Thymus (tissue), 11 donors: ENCODE measurements around the gene ABI2. TPM values are rescaled to one million over a fixed set of nuclear protein-coding genes. Genes with fewer than 3 reads are reported as not detected.

Experiments used
- DNase-seq, 9 donors: peaks; one replicate each; pipeline ENCODE4 v3.0.0-alpha.2; 2013; ENCODE audit warnings: low spot score in 9 of 9, low read depth in 6 of 9, missing footprints in 1 of 9
- H3K27ac ChIP-seq, 2 donors: one replicate each; pipeline ENCODE4 v1.5.1; 2013; ENCODE audit warnings: control low read depth in 1 of 2, low read depth in 1 of 2, low read length in 1 of 2, mild to moderate bottlenecking in 1 of 2, moderate library complexity in 1 of 2
- H3K27me3 ChIP-seq, 2 donors: one replicate each; pipeline ENCODE4 v1.5.1; 2013; ENCODE audit warnings: low read length in 1 of 2; ENCODE audit not compliant: control insufficient read depth in 2 of 2, insufficient read depth in 1 of 2
- H3K36me3 ChIP-seq, 2 donors: one replicate each; pipeline ENCODE4 v1.5.1; 2013; ENCODE audit warnings: low read length in 1 of 2, mild to moderate bottlenecking in 1 of 2, moderate library complexity in 1 of 2; ENCODE audit not compliant: control insufficient read depth in 2 of 2, insufficient read depth in 2 of 2
- H3K4me1 ChIP-seq, 2 donors: one replicate each; pipeline ENCODE4 v1.5.1; 2013; ENCODE audit warnings: low read length in 2 of 2; ENCODE audit not compliant: control insufficient read depth in 2 of 2, insufficient read depth in 2 of 2
- H3K4me3 ChIP-seq, 2 donors: one replicate each; pipeline ENCODE4 v1.5.1; 2013; ENCODE audit warnings: low read length in 2 of 2, control low read depth in 1 of 2, mild to moderate bottlenecking in 1 of 2
- H3K9me3 ChIP-seq, 2 donors: one replicate each; pipeline ENCODE4 v1.5.1; 2013; ENCODE audit warnings: low read length in 1 of 2, mild to moderate bottlenecking in 1 of 2; ENCODE audit not compliant: control insufficient read depth in 2 of 2, insufficient read depth in 1 of 2
- WGBS: extraction: QIAGEN DNeasy Blood & Tissue Kit; methylation state at CpG from one replicate; pipeline ENCODE4 v1.1.7; 2013; 5-methylcytosine and 5-hydroxymethylcytosine counted together
- polyA plus RNA-seq: library from polyadenylated mRNA; stranded (reverse); fragments of 200-250 nt; gene quantifications from one replicate; pipeline ENCODE4 v1.2.3, GENCODE V29; 2013
- total RNA-seq: library from RNA; stranded (reverse); fragments of 120-200 nt; gene quantifications from one replicate; pipeline ENCODE4 v1.2.4, GENCODE V29; 2013
- donor health status: healthy.

Gene ABI2
- total and polyA plus RNA-seq, 2 donors: 15.2 to 19.5 TPM

DNA sequence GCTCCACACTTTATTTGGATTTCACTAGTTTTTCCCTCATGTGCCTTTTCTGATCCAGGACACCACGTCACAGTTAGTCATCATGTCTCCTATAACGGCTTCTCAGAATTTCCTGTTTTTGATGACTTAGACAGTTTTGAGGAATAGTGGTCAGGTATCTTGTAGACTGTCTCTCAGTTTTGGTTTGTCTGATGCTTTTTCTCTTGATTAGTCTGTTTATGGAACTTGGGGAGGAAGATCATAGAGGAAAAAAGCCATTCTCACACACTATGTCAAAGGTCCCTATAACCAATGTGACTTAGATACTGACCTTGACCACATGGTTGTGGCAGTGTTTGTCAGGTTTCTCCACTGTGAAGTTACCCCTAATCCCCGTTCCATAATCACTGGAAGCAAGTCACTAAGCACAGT is 117.9 kb downstream of the ABI2 start:
- 77% methylated on average over 3 of the region's 3 CpGs for WGBS
- H3K36me3 ChIP-seq: peaks cover 0 to 4% of the 10 kb centered on the region in 2 donors
- H3K4me3 ChIP-seq: no peak overlapping the region
- no peak overlapping the region for H3K27ac ChIP-seq
- DNase-seq: no peak
- H3K4me1 ChIP-seq: no peaks in the 10 kb centered on the region
- no peaks in the 10 kb centered on the region for H3K9me3 ChIP-seq
- H3K27me3 ChIP-seq: no peaks in the 10 kb centered on the region

DNA sequence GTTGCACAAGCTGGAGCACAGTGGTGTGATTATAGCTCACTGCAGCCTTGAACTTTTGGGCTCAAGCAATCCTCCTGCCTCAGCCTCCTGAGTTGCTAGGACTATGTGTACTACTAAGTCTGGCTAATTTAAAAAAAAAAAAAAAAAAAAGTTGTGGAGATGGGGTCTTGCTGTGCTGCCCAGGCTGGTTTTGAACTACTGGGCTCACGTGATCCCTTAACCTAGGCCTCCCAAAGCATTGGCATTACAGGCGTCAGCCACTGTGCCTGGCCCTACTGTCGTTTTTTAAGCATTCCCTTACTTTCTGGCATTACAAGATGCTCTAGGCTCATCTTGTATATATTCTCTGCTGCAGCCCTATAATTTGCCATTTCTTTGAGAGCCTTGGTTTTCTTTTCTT is 118.6 kb downstream of the ABI2 start:
- no peak for DNase-seq
- WGBS: 97% methylated on average over 3 of the region's 3 CpGs
- Histone ChIP-seq H3K27me3 (no peaks in the 10 kb centered on the region), H3K4me3 (no peak overlapping the region), H3K4me1 (no peaks in the 10 kb centered on the region), H3K36me3 (peaks cover 0 to 1% of the 10 kb centered on the region in 2 donors), H3K9me3 (no peaks in the 10 kb centered on the region), H3K27ac (no peak overlapping the region)

DNA sequence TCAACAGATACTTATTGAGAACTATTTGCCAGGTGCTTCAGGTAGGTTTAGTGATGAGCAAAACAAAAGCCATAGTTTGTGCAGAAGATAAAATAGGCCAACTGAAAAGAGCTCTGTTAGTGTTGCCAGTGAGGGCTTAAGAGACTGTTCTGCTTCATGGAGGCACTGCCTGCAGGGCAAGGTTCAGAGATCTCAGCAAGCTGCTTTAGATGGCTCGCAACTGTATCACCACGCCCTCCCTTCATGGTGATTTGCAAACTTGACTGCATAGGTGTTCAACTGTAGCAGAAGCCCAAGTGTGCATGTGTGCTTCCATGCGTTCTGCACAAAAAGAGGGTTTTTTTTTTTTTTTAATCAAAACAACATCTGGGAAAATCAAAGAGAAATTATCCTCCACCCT is 122.4 kb downstream of the ABI2 start:
- H3K4me1 ChIP-seq: no peaks in the 10 kb centered on the region
- no peak overlapping the region for H3K4me3 ChIP-seq
- no peaks in the 10 kb centered on the region for H3K27me3 ChIP-seq
- DNase-seq: no peak
- H3K27ac ChIP-seq: no peak overlapping the region
- 93% methylated on average over 3 of the region's 3 CpGs for WGBS
- no peaks in the 10 kb centered on the region for H3K9me3 ChIP-seq
- no peaks in the 10 kb centered on the region for H3K36me3 ChIP-seq

DNA sequence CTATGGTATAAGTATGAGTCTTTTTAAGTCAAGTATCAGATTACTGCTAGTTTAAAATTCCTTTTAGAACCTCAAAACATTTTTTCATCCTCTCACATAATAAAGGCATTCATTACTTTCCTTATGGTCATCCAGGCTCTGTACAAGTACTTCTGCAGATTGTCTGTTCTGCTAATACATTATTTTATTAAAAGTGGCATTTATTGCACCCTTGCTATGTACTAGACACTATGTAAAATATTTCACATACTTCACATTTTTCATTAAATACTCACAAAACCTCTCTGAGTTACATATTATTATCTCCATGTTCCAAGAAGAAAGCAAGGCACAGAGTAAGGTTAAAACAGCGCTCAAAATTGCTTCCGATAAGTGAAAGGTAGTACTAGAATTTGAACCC is 122.8 kb downstream of the ABI2 start:
- Histone ChIP-seq H3K27me3 (no peaks in the 10 kb centered on the region), H3K27ac (no peak overlapping the region)

DNA sequence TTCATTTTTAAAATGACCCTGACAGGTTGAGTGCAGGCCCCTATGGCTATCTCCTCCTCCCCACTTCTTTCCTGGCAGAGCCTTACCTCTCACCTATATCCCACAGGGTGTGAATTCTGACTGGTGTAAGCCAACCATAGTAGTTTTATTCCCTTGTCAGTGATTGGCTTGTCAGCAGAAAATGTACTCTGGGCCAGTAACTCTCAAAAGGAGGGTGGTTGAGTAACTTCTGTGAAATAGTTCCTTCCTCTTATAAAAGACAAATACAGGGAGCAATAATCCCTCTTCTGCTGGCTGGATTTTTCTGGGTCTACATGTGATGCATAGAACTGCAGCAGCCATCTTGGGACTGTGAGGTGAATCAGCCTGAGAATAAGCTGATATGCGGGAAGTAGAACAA is 123.5 kb downstream of the ABI2 start:
- Histone ChIP-seq H3K4me3 (no peak overlapping the region), H3K4me1 (no peaks in the 10 kb centered on the region), H3K9me3 (no peaks in the 10 kb centered on the region), H3K36me3 (no peaks in the 10 kb centered on the region), H3K27ac (no peak overlapping the region), H3K27me3 (no peaks in the 10 kb centered on the region)
- WGBS: 100% methylated on average over 1 of the region's 1 CpG
- no peak for DNase-seq

More for the DNA sequence above, 122.8 kb downstream of the ABI2 start:
- no peak for DNase-seq
- Histone ChIP-seq H3K36me3 (no peaks in the 10 kb centered on the region), H3K9me3 (no peaks in the 10 kb centered on the region), H3K4me3 (no peak overlapping the region), H3K4me1 (no peaks in the 10 kb centered on the region)
- over 99% methylated on average over 2 of the region's 2 CpGs for WGBS

DNA sequence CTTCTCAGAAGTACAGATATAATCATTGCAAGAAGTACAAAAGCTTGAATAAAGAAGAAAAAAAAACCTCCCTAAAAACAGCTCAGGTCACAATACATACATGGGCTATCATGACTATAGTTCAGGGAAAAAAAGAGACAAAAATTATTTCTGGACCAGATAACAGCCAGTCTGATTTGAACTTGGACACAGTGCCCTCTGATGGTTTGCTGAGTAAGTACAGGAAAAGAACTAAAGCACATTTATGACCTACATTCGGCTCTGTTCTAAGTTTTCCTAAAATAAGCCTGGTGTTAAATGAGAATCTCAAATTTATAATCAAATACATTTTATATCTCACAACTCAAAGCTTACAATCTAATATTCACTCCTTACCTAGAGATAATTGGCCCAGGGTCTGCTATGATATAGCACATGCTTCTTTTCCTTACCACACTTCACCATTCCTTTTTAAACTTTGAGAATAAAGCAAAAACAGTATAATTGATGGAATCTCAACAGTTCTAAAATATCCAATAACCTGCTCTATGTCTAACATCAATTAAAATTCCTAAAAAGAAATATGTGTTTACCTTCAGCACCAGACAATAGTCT is 125.8 kb downstream of the ABI2 start:
- H3K27ac ChIP-seq: no peak overlapping the region
- no peaks in the 10 kb centered on the region for H3K9me3 ChIP-seq
- no peaks in the 10 kb centered on the region for H3K4me1 ChIP-seq
- no peaks in the 10 kb centered on the region for H3K27me3 ChIP-seq
- no peak overlapping the region for H3K4me3 ChIP-seq
- H3K36me3 ChIP-seq: no peaks in the 10 kb centered on the region
- 34% methylated on average over 1 of the region's 1 CpG for WGBS
- peak; percentile 27 to 70 (median 49) for DNase-seq

DNA sequence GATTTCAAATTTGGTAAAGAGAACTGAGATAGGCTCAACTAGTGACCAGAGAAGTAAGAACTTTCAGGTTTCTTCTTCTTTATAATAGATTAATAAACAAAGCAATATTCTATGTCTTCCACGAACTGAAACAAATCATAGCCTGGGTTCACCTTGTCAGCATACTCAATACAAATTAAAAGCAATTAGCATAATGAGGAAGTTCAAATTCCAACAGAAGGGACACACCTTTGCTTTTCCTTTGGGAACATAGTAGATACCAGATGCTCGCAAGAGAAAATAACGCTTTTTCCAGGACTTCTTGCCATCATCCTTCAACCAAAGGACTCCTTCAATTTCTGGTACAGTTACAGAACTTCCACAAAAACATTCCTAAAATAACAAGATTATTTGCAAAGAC is 127.0 kb downstream of the ABI2 start:
- 97% methylated on average over 3 of the region's 3 CpGs for WGBS

DNA sequence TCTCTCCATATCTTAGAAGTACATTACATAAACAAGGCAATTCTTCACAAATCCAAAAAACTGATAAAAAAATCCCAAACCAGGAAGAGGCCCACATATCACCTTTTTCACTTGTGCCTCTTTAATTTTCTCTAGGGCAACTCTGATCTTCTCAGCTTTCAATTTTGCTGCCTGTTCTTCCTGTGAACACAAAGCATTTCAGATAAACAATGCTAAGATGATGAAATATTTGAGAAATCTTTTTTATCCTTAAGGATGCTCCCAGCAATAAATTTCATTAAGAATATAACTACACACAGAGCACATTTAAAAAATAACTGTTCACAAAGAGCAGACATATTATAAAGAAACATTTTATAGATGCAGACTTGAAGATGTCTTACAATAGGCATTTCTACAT is 133.6 kb downstream of the ABI2 start:
- no peaks in the 10 kb centered on the region for H3K27me3 ChIP-seq
- no peak for DNase-seq
- no peak overlapping the region for H3K4me3 ChIP-seq
- H3K27ac ChIP-seq: no peak overlapping the region
- peaks cover 0 to 3% of the 10 kb centered on the region in 2 donors for H3K36me3 ChIP-seq
- no peaks in the 10 kb centered on the region for H3K9me3 ChIP-seq
- H3K4me1 ChIP-seq: no peaks in the 10 kb centered on the region

More for the DNA sequence above, 127.0 kb downstream of the ABI2 start:
- no peaks in the 10 kb centered on the region for H3K4me1 ChIP-seq
- no peaks in the 10 kb centered on the region for H3K27me3 ChIP-seq
- H3K4me3 ChIP-seq: no peak overlapping the region
- no peak overlapping the region for H3K27ac ChIP-seq
- H3K36me3 ChIP-seq: peaks cover 0 to 3% of the 10 kb centered on the region in 2 donors
- H3K9me3 ChIP-seq: no peaks in the 10 kb centered on the region
- DNase-seq: no peak

DNA sequence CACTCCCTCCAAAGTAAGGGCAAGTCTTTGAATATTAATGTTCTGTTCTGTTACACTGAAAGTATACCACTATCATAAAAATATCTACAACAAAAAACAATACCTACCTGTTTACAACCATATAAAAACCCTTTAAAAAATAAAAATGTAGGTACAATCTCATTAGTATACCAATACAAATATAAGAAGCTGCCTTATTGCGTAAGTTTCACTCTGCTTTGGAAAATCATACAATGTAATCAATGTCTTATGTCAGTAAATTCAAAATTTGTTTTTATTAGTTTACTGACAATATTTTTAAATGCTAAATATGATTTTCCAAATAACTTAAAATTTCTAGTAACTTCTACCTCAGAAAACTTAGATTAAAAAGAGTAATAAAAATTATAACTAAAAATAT is 134.1 kb downstream of the ABI2 start:
- no peak overlapping the region for H3K27ac ChIP-seq
- no peaks in the 10 kb centered on the region for H3K9me3 ChIP-seq
- H3K36me3 ChIP-seq: peaks cover 0 to 3% of the 10 kb centered on the region in 2 donors
- DNase-seq: no peak
- WGBS: 97% methylated on average over 1 of the region's 1 CpG
- H3K4me3 ChIP-seq: no peak overlapping the region
- no peaks in the 10 kb centered on the region for H3K4me1 ChIP-seq
- H3K27me3 ChIP-seq: no peaks in the 10 kb centered on the region

DNA sequence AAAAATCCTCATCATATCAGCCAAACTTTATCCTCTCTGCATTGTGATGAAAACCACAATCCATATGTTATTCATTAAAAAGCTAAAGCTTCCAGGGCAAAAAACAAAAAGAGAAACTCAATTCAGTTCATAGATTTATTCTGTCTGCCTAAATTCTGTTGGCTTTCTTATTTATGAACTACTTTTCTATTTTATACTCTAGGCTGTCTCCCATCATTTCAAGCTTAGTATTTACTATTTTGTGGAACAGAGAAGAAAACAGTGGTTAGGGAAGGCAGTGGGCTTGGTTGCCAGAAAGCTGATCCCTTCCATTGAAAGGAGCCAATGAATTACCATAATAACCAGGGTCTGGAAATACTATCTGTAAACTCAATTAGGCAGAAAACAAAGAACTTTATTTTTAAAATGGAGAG is 135.1 kb downstream of the ABI2 start:
- H3K27ac ChIP-seq: no peak overlapping the region
- no peak for DNase-seq
- H3K27me3 ChIP-seq: no peaks in the 10 kb centered on the region
- no peak overlapping the region for H3K4me3 ChIP-seq
- H3K9me3 ChIP-seq: no peaks in the 10 kb centered on the region
- peaks cover 0 to 3% of the 10 kb centered on the region in 2 donors for H3K36me3 ChIP-seq
- H3K4me1 ChIP-seq: no peaks in the 10 kb centered on the region
